ENCODE data around the gene ACSL5. TPM values are rescaled to one million over a fixed set of nuclear protein-coding genes. Genes with fewer than 3 reads are reported as not detected.

The ACSL5 gene
- total RNA-seq, 1 experiment from 2014 or later: not detected

DNA sequence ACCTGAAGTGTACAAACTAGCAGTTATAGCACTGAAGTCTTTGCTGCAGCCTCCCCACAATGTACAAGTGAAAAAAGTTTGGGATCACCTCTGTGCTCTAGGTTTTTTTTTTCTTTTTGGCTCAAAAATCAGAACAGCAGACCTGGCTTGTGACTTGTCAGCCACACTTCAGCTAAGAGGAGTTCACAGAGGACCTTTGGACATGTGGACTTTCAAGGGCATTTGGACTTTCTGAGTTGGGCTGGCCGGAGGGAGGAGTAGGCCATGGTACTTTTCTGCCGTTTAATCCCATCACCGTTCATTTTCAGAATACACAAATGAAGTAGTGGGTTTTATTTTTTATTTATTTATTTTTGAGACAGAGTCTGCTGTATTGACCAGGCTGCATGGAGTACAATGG is 21.9 kb upstream of the ACSL5 start:
- no peaks in the 10 kb centered on the region for H3K27me3 ChIP-seq (ENCODE audit: insufficient read depth, low read length)
- no peak overlapping the region for H2BK20ac ChIP-seq (ENCODE audit: low read depth, low read length, poor library complexity, severe bottlenecking)
- peaks cover 2% of the 10 kb centered on the region; the same call in 1 of the 2 replicates for H3K27me3 Mint-ChIP-seq (ENCODE audit: low read depth)
- no peak overlapping the region for H2BK15ac ChIP-seq (ENCODE audit: low read depth, low read length)
- no peak overlapping the region for H4K5ac ChIP-seq (ENCODE audit: insufficient read length, low read depth, low read length)
- no peak overlapping the region for H4K91ac ChIP-seq (ENCODE audit: insufficient read length, low read depth, low read length)
- H2AFZ ChIP-seq (ENCODE audit: low read length): no peak overlapping the region
- H3K27ac ChIP-seq (ENCODE audit: insufficient read length, low read depth, low read length): no peak overlapping the region
- H3K18ac ChIP-seq (ENCODE audit: insufficient read length, low read depth, low read length): no peak overlapping the region
- no peak overlapping the region for H3K4me2 ChIP-seq (ENCODE audit: insufficient read depth, insufficient read length, low read length)
- no peak overlapping the region for H2AK5ac ChIP-seq (ENCODE audit: insufficient read length, low read length)
- no peak overlapping the region for H3K23ac ChIP-seq (ENCODE audit: insufficient read length, low read depth, low read length)
- H3K79me1 ChIP-seq (ENCODE audit: insufficient read depth, low read depth, low read length, poor library complexity, severe bottlenecking): no peaks in the 10 kb centered on the region
- no peak overlapping the region for H3K4ac ChIP-seq (ENCODE audit: low read depth, low read length)
- no peak overlapping the region for H3T11ph ChIP-seq (ENCODE audit: low read length)
- no peaks in the 10 kb centered on the region for H3K23me2 ChIP-seq (ENCODE audit: insufficient read length, low read depth, low read length, poor library complexity, severe bottlenecking)
- H4K20me1 ChIP-seq (ENCODE audit: control insufficient read depth, insufficient read depth, insufficient read length): no peaks in the 10 kb centered on the region
- no peaks in the 10 kb centered on the region; a peak in 1 of 7 replicates for H3K36me3 Mint-ChIP-seq (ENCODE audit: insufficient read depth in 1 of 3, low read depth in 3 of 3)
- no peak overlapping the region for H2BK120ac ChIP-seq (ENCODE audit: low read depth, low read length, poor library complexity, severe bottlenecking)
- no peak overlapping the region for H2BK5ac ChIP-seq (ENCODE audit: insufficient read length, low read length)
- no peak overlapping the region for H4K8ac ChIP-seq (replicated peaks; ENCODE audit: insufficient read length, low read depth, low read length)
- H2BK12ac ChIP-seq (ENCODE audit: insufficient read length, low read depth, low read length): no peak overlapping the region
- H3K9ac ChIP-seq (ENCODE audit: extremely low read depth, insufficient read length, low read length): no peak overlapping the region
- H3K9me3 Mint-ChIP-seq: no peaks in the 10 kb centered on the region; a peak in 1 of 5 replicates
- TF ChIP-seq, protein P1, sequence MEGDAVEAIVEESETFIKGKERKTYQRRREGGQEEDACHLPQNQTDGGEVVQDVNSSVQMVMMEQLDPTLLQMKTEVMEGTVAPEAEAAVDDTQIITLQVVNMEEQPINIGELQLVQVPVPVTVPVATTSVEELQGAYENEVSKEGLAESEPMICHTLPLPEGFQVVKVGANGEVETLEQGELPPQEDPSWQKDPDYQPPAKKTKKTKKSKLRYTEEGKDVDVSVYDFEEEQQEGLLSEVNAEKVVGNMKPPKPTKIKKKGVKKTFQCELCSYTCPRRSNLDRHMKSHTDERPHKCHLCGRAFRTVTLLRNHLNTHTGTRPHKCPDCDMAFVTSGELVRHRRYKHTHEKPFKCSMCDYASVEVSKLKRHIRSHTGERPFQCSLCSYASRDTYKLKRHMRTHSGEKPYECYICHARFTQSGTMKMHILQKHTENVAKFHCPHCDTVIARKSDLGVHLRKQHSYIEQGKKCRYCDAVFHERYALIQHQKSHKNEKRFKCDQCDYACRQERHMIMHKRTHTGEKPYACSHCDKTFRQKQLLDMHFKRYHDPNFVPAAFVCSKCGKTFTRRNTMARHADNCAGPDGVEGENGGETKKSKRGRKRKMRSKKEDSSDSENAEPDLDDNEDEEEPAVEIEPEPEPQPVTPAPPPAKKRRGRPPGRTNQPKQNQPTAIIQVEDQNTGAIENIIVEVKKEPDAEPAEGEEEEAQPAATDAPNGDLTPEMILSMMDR (conservative IDR thresholded peaks at IDR 0.05): no peak
- no peak overlapping the region for H3K56ac ChIP-seq (ENCODE audit: insufficient read length, low read depth, low read length)
- no peak overlapping the region for H3K27ac Mint-ChIP-seq
- H3K4me1 Mint-ChIP-seq: peaks cover 0 to 6% of the 10 kb centered on the region in 2 experiments; a peak in 2 of 4 replicates
- no peak overlapping the region for H3K4me3 Mint-ChIP-seq
- H3K14ac ChIP-seq (ENCODE audit: insufficient read depth, low read length): no peak overlapping the region
- DNase-seq: no peak
- H3K4me1 ChIP-seq (ENCODE audit: insufficient read depth, low read length): no peaks in the 10 kb centered on the region; the same call in 1 of the 2 replicates
- WGBS (ENCODE audit: extremely low coverage, insufficient read length, low lambda C conversion rate): no CpG with 5 or more reads among the region's 3 CpGs
- no peaks in the 10 kb centered on the region for H3K9me3 ChIP-seq (ENCODE audit: control insufficient read depth, low read depth, low read length)
- H3K79me2 ChIP-seq (ENCODE audit: insufficient read depth, low read length): no peaks in the 10 kb centered on the region

Measured in H9 (cell line).